Fibroblast of villous mesenchyme (primary cell): ENCODE results near the gene GRIK3. TPM values are rescaled to one million over a fixed set of nuclear protein-coding genes. Genes with fewer than 3 reads are reported as not detected.
"Not testable (repeated sequence)": the region's sequence is repeated elsewhere in the genome, so short reads cannot be mapped to it uniquely, and the experiment has no call there.

ENCODE experiments used
- DNase-seq: peaks from one replicate; pipeline ENCODE4 v3.0.0-alpha.2; 2010; ENCODE audit warnings: low read depth
- H3K4me3 ChIP-seq: 2 replicates; pipeline ENCODE4 v1.5.1; 2011; ENCODE audit warnings: low read depth, mild to moderate bottlenecking, low read length
- total RNA-seq: library from RNA; depleted of rRNA; stranded (reverse); fragments of >200 nt; gene quantifications from 2 replicates; pipeline ENCODE4 v1.2.3, GENCODE V29; 2012
- TF ChIP-seq, protein P1 (sequence below): IDR thresholded peaks from 2 replicates; pipeline ENCODE4 v1.5.1; 2012; ENCODE audit warnings: low read depth, mild to moderate bottlenecking, low read length; ENCODE audit not compliant: insufficient read depth

Gene GRIK3
- total RNA-seq, 1 donor, result not detected

DNA sequence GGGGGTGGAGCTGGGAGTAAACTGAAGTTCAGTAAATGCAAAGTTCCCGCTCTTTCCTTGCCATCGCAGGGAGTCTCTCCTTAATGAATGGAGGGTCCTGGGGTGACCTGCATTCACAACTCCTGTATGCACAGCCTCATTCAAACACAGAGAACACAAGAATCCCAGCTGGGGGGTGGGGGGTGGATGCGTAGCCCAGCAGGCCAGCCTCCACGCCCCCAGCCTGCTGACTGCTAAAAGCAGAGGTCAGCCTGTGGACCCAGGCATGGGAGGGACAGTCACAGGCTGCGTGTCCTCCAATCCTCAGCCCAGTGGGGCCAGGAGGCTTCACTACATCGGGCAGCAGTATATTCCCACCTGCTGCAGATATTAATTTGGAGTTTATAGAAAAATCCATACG is 263.1 kb downstream of the GRIK3 start:
- H3K4me3 ChIP-seq, result no peak overlapping the region
- DNase-seq, result no peak
- TF ChIP-seq, protein P1, sequence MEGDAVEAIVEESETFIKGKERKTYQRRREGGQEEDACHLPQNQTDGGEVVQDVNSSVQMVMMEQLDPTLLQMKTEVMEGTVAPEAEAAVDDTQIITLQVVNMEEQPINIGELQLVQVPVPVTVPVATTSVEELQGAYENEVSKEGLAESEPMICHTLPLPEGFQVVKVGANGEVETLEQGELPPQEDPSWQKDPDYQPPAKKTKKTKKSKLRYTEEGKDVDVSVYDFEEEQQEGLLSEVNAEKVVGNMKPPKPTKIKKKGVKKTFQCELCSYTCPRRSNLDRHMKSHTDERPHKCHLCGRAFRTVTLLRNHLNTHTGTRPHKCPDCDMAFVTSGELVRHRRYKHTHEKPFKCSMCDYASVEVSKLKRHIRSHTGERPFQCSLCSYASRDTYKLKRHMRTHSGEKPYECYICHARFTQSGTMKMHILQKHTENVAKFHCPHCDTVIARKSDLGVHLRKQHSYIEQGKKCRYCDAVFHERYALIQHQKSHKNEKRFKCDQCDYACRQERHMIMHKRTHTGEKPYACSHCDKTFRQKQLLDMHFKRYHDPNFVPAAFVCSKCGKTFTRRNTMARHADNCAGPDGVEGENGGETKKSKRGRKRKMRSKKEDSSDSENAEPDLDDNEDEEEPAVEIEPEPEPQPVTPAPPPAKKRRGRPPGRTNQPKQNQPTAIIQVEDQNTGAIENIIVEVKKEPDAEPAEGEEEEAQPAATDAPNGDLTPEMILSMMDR, result no peak

DNA sequence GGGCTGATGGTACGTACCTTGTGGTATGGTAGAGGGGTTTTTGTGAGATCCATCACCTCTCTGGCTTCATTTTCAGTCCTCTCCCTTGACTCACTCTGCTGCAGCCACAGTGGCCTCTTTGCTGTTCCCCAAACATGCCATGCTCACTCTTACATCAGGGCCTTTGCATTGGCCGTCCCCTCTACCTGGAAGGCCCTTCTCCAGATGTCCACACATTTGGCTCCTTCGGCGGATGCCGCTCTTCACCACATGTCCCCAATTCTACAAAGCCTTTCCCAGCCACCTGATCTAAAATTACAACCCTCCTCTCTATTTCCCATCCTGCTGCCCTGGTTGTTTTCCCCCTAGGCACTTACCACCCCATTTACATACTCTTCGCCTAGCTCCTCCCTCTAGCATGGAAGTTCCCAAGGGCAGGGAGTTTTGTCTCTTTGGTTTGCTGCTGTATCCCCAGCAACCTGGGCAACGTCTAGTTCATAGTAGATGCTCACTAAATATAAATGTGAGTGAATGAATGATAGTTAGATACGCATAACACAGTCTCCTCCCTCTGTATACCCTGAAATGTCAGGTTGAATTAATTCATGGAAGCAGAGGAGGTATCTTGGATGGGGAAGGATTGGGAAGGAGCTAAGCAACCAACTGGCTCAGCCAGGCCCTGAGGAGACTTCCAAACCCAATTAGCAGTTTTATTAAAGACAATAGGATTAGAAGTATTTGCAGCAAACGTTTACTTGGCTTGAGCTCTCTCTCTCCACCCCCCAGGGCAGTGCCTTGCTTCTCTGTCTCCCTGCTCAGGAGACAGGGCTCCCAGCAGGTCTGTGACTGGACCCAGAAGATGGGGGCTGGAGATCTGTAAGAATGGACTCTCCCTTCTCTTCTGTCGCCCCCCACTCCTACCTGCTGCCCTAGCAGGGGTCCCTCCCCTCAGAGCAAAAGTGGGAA is 264.2 kb downstream of the GRIK3 start:
- DNase-seq, result no peak
- TF ChIP-seq, protein P1, result no peak

DNA sequence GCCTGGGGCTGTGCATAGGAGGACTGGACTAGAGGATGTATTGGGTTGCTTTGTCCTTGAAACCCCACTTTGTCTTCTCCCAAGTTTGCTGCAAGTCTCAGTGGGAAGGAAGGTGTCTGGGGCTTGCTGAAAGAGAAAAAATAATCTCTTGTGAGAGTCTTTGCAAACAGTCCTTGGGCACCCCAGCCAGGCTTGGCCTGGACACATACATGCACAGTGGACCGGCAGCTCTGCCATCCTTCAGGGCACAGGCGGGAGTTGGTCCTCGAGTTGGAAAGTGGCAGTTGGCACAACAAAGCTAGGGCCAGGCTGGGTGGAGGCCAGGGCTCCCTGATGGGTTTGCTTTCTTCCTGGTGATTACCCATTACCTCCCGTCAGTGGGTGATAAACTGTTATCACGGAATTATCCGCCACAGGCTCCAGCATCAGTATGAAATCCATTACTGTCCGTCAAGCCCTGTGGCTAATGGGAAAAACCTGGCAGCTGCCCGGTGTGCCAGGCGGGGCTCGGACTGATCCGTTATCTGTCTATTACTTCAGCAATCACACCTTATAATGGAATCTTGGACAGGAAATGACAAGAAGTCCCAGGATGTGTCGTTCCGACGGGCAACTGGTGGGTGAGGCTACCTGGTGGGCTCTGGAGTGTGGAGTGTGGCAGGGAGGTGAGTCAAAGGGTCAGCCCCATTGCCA is 265.7 kb downstream of the GRIK3 start:
- no peak for DNase-seq
- TF ChIP-seq, protein P1, result no peak
- no peak overlapping the region for H3K4me3 ChIP-seq

More for the DNA sequence above, 264.2 kb downstream of the GRIK3 start:
- no peak overlapping the region for H3K4me3 ChIP-seq

DNA sequence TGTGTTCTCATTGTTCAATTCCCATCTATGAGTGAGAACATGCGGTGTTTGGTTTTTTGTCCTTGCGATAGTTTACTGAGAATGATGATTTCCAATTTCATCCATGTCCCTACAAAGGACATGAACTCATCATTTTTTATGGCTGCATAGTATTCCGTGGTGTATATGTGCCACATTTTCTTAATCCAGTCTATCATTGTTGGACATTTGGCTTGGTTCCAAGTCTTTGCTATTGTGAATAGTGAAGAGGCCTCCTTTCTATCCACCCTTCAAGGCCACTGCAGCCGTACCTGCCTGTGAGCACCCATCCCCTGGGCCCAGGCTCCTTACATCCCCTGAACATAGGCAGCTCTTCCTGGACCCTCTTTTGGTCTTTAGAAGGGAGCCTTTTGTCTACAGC is 266.9 kb downstream of the GRIK3 start:
- H3K4me3 ChIP-seq, DNase-seq: not testable (repeated sequence)

DNA sequence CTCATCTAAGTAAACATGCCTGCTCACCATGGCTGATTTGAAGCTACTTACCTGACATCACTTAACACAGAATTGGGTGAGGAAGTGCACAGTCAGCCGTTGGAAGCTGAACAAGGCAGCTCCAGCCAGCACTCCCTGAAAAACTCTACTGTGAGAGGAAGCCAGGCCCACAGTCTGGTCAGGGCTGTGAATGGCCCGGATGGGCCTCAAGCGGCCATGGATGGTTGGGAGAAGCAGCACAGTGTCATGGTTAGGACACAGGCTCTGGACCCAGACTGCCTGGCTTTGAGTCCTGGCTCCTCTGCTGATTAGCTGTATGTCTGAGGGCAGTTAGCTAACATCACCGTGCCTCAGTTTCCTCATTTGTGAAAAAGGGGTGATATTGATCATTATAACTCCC is 267.8 kb downstream of the GRIK3 start:
- TF ChIP-seq, protein P1, result no peak
- no peak for DNase-seq

DNA sequence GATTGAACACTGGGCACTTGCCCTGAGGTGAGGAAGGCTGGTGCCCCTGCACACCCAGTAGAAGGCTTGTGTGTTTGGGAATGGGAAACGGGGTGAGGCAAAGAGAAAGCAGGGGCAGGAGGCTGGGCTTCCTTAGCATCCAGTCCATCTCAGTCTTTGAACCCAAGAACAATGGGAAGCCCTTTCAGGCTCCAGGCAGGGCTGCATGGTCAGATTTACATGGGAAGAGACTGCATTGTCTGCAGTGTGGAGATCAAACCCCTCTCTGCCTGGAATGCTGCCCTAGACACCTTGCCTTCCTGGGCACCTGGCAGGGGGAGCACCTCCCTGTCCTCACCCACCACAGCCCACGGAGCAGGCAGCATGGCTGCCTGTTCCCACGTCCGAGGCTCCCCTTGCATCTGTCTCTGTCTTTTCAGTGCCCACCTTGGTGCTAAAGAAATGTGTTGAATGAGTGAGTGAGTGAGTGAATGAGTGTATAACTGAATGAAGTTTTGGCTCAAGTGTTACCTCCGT is 268.5 kb downstream of the GRIK3 start:
- TF ChIP-seq, protein P1, result no peak
- no peak for DNase-seq
- no peak overlapping the region for H3K4me3 ChIP-seq

More for the DNA sequence above, 267.8 kb downstream of the GRIK3 start:
- no peak overlapping the region for H3K4me3 ChIP-seq

DNA sequence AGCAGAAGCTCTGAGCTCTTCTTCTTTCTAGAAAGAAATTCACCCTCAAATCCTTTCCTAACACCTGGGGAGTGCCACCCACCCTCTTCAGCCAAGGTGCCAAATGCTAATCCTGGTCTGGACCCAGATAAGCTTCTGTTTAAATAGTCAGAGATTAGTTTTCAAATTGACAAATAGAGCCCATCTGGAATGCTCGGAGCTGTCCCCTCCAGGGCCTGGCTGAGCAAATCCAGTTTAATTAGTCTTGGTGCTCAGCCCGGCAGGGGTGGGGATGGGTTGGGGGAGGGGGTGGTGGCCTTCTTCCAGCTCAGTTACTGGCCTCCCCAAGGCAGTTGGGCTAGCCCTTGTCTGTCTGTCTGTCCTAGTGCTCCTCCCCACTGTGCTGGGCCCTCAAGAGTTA is 269.5 kb downstream of the GRIK3 start:
- DNase-seq, result no peak
- H3K4me3 ChIP-seq, result no peak overlapping the region
- TF ChIP-seq, protein P1, result no peak
